Fibroblast of lung (primary cell): ENCODE data around the gene CTSZ. TPM values are rescaled to one million over a fixed set of nuclear protein-coding genes. Genes with fewer than 3 reads are reported as not detected.

ENCODE experiments used
- DNase-seq, 2 donors: peaks; one replicate each; pipeline versions ENCODE4 v3.0.0 to v3.0.0-alpha.2; 2010; ENCODE audit warnings: low read depth in 2 of 2
- H2AFZ ChIP-seq: 2 replicates; pipeline ENCODE4 v1.5.1; 2012; ENCODE audit warnings: low read length, control low read depth, inconsistent platforms
- H3K27ac ChIP-seq: 2 replicates; pipeline ENCODE4 v1.5.1; 2011; ENCODE audit warnings: low read length, control low read depth; ENCODE audit not compliant: insufficient read depth
- H3K27me3 ChIP-seq: 2 replicates; pipeline ENCODE4 v1.5.1; 2011; ENCODE audit warnings: mild to moderate bottlenecking, low read length; ENCODE audit not compliant: control insufficient read depth, insufficient read depth
- H3K36me3 ChIP-seq: 2 replicates; pipeline ENCODE4 v1.5.1; 2011; ENCODE audit warnings: low read length; ENCODE audit not compliant: control insufficient read depth, insufficient read depth
- H3K4me1 ChIP-seq: 2 replicates; pipeline ENCODE4 v1.5.1; 2011; ENCODE audit warnings: low read length; ENCODE audit not compliant: control insufficient read depth, insufficient read depth; ENCODE audit errors: extremely low read depth
- H3K4me2 ChIP-seq: 2 replicates; pipeline ENCODE4 v1.5.1; 2011; ENCODE audit warnings: low read length, control low read depth; ENCODE audit not compliant: insufficient read depth; ENCODE audit errors: extremely low read depth
- H3K4me3 ChIP-seq, 4 experiments: fragments of 200-600 bp in 1 of 4; sonication (generic) in 1 of 4; replicated peaks in 1 of 4; 2 replicates each; pipeline ENCODE4 v1.5.1; 2011 to 2016; ENCODE audit warnings: low read length in 4 of 4, low read depth in 3 of 4, mild to moderate bottlenecking in 3 of 4, control low read depth in 2 of 4, inconsistent platforms in 1 of 4, mixed read lengths in 1 of 4; ENCODE audit not compliant: insufficient read depth in 1 of 4; ENCODE audit errors: control extremely low read depth in 1 of 4
- H3K79me2 ChIP-seq: 2 replicates; pipeline ENCODE4 v1.5.1; 2012; ENCODE audit warnings: mild to moderate bottlenecking, low read length, inconsistent platforms; ENCODE audit not compliant: control insufficient read depth, insufficient read depth
- H3K9ac ChIP-seq: 2 replicates; pipeline ENCODE4 v1.5.1; 2011; ENCODE audit warnings: mild to moderate bottlenecking, low read length, control low read depth; ENCODE audit not compliant: insufficient read depth
- H3K9me3 ChIP-seq: 2 replicates; pipeline ENCODE4 v1.5.1; 2012; ENCODE audit warnings: low read depth, low read length; ENCODE audit not compliant: control insufficient read depth, insufficient read depth
- H4K20me1 ChIP-seq: 2 replicates; pipeline ENCODE4 v1.5.1; 2011; ENCODE audit warnings: low read length; ENCODE audit not compliant: control insufficient read depth, insufficient read depth; ENCODE audit errors: extremely low read depth
- EZH2 ChIP-seq: IDR thresholded peaks from 2 replicates; pipeline ENCODE4 v1.5.1; 2012; ENCODE audit warnings: low read length, control low read depth, mild to moderate bottlenecking; ENCODE audit errors: missing control alignments
- polyA plus RNA-seq, 2 donors: library from polyadenylated mRNA; depleted of rRNA in 1 of 2; stranded (reverse) in 1 of 2; unstranded in 1 of 2; fragments of >200 nt; gene quantifications; 2 replicates each; pipeline ENCODE4 v1.2.1, GENCODE V29; 2011 to 2012; ENCODE audit warnings: missing spikeins in 1 of 2
- total RNA-seq: library from RNA; depleted of rRNA; stranded (reverse); fragments of >200 nt; gene quantifications from 2 replicates; pipeline ENCODE4 v1.2.1, GENCODE V29; 2014
- TF ChIP-seq, protein P1 (sequence below), 2 donors: IDR thresholded peaks in 1 of 2; conservative IDR thresholded peaks in 1 of 2; 1 replicate in 1 of 2; 2 replicates in 1 of 2; pipeline ENCODE4 v1.5.1; 2011 to 2012; ENCODE audit warnings: low read length in 2 of 2, control low read depth in 1 of 2, inconsistent platforms in 1 of 2, low read depth in 1 of 2, mild to moderate bottlenecking in 1 of 2

The CTSZ gene
- total and polyA plus RNA-seq, 2 donors (not counting 1 experiment from before 2014, with no cell fraction given) = 201 to 250 TPM

DNA sequence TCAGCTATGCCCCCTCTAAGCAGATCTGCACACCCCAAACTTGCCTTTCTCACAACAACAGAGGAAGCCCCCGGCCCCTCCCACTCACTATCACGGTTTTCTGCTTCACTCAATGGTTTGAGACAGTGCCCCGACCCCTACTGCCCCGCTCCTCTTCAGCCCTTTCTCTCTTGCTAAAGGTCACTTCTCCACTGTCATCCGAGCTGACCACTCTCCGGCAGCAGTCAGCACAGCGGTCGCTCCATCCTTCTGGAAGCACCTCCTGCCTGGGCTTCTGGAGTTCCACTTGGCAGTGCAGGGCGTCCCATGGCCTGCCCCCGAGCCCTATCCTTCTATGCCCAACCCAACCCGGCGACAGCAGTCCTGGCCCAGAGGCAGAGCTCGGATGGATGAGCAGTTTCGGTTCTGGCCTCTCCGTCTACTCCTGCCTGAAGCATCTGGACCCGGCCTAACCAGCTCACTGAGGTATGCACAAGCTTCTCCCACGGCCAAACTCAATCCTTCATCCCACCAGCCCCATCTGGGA is 4.1 kb downstream of the CTSZ start:
- Histone ChIP-seq H2AFZ (no peak overlapping the region), H3K4me2 (no peak overlapping the region), H3K27me3 (no peaks in the 10 kb centered on the region), H3K27ac (no peak overlapping the region), H3K36me3 (peaks cover 9% of the 10 kb centered on the region), H3K9me3 (no peaks in the 10 kb centered on the region), H4K20me1 (no peaks in the 10 kb centered on the region), H3K4me1 (peaks cover 8% of the 10 kb centered on the region), H3K9ac (no peak overlapping the region), H3K4me3 (no peak overlapping the region), H3K79me2 (peaks cover 10% of the 10 kb centered on the region)
- TF ChIP-seq, protein P1, sequence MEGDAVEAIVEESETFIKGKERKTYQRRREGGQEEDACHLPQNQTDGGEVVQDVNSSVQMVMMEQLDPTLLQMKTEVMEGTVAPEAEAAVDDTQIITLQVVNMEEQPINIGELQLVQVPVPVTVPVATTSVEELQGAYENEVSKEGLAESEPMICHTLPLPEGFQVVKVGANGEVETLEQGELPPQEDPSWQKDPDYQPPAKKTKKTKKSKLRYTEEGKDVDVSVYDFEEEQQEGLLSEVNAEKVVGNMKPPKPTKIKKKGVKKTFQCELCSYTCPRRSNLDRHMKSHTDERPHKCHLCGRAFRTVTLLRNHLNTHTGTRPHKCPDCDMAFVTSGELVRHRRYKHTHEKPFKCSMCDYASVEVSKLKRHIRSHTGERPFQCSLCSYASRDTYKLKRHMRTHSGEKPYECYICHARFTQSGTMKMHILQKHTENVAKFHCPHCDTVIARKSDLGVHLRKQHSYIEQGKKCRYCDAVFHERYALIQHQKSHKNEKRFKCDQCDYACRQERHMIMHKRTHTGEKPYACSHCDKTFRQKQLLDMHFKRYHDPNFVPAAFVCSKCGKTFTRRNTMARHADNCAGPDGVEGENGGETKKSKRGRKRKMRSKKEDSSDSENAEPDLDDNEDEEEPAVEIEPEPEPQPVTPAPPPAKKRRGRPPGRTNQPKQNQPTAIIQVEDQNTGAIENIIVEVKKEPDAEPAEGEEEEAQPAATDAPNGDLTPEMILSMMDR (conservative IDR thresholded peaks at IDR 0.05 in 1 of 2, IDR thresholded peaks at IDR 0.05 in 1 of 2; ENCODE audit: low read depth in 1 of 2, low read length in 2 of 2) = no peak
- TF ChIP-seq EZH2 = no peak
- no peak for DNase-seq

DNA sequence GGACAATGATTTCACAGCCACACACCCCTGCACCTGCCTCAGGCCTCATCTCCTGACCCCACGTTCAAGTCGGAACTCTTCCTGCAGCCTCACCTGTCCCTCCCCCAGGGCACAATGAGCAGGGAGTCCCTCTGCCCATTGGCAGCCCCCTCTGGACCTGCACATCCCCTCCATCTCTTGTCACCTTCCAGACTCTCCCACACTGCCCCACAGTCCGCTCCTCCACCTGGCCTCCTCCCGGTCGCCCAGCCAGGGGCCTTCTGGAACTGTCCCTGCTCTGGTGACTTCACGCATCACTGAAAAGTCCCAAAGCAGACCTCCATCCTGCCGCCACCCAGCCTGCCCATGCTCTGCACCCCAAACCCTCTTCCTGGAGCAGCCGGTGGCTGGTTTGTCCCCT is 4.7 kb downstream of the CTSZ start:
- no peaks in the 10 kb centered on the region for H4K20me1 ChIP-seq
- H3K27me3 ChIP-seq = no peaks in the 10 kb centered on the region
- H3K9me3 ChIP-seq = no peaks in the 10 kb centered on the region
- peaks cover 10% of the 10 kb centered on the region for H3K79me2 ChIP-seq
- no peak overlapping the region for H3K4me2 ChIP-seq
- no peak for DNase-seq
- peaks cover 8% of the 10 kb centered on the region for H3K4me1 ChIP-seq
- TF ChIP-seq, protein P1 (conservative IDR thresholded peaks at IDR 0.05 in 1 of 2, IDR thresholded peaks at IDR 0.05 in 1 of 2; ENCODE audit: low read depth in 1 of 2, low read length in 2 of 2) = no peak
- no peak for TF ChIP-seq EZH2
- no peak overlapping the region for H3K27ac ChIP-seq
- H3K9ac ChIP-seq = no peak overlapping the region
- no peak overlapping the region for H2AFZ ChIP-seq
- peaks cover 12% of the 10 kb centered on the region for H3K36me3 ChIP-seq
- H3K4me3 ChIP-seq = no peak overlapping the region

DNA sequence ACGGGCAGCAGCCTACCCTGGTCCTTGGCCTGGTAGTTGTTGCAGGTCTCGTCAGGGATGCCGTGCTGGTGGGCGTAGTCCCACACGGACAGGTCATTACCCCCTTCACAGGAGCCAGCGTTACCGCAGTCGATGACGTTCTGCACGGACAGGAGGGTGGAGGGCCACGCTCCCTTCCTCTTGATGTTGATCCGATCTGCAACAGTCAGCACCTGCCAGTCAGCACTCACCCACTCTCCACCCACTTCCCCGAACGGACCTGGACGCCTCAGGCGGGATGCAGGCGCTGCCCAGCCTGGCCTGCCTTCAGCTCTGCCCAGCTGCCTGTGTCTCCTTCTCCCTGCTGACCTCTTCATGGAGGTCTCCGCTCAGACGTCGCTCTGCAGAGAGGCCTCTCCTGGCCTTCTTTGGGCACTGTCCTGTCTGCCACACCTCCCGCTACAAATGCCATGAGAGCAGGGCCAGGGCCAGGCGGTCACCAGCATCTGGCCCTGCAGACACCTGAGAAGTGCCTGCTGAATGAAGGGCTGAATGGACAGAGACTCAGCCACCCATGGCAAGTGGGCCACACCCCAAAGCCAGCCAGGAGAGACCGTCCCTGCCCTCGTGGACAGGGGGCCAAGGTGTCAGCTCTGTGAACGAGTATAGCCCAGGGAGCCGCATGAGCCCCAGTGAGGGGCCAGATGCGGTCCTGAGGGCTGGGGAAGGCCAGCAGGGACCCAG is 5.4 kb downstream of the CTSZ start:
- Histone ChIP-seq H3K9ac (no peak overlapping the region), H3K27ac (no peak overlapping the region), H3K36me3 (peaks cover 12% of the 10 kb centered on the region), H4K20me1 (no peaks in the 10 kb centered on the region), H3K4me3 (no peak overlapping the region), H3K4me1 (peaks cover 8% of the 10 kb centered on the region), H3K4me2 (no peak overlapping the region), H3K9me3 (no peaks in the 10 kb centered on the region), H2AFZ (no peak overlapping the region), H3K27me3 (no peaks in the 10 kb centered on the region), H3K79me2 (peaks cover 9% of the 10 kb centered on the region)
- DNase-seq = no peak
- TF ChIP-seq EZH2 = no peak
